Liver (tissue), 9 donors: ENCODE data around the gene TP53I11. TPM values are rescaled to one million over a fixed set of nuclear protein-coding genes. Genes with fewer than 3 reads are reported as not detected.

ENCODE experiments used
- DNase-seq: peaks from one replicate; pipeline ENCODE4 v3.0.0-alpha.2; 2017; ENCODE audit warnings: low spot score
- H3K27ac ChIP-seq, 2 donors: one replicate each; pipeline ENCODE4 v1.7.0; 2013; ENCODE audit warnings: inconsistent platforms in 2 of 2, low read length in 2 of 2, control low read depth in 1 of 2, low read depth in 1 of 2, mild to moderate bottlenecking in 1 of 2
- H3K27me3 ChIP-seq, 4 donors: one replicate each; pipeline versions ENCODE4 v1.6.1 to v1.7.0; 2013; ENCODE audit warnings: low read length in 3 of 4, inconsistent platforms in 1 of 4, mild to moderate bottlenecking in 1 of 4, moderate library complexity in 1 of 4; ENCODE audit not compliant: control insufficient read depth in 4 of 4, insufficient read depth in 4 of 4
- H3K36me3 ChIP-seq, 4 donors: one replicate each; pipeline versions ENCODE4 v1.6.1 to v1.7.0; 2013; ENCODE audit warnings: low read length in 3 of 4, mild to moderate bottlenecking in 3 of 4, low read depth in 1 of 4, moderate library complexity in 1 of 4; ENCODE audit not compliant: control insufficient read depth in 4 of 4, insufficient read depth in 3 of 4
- H3K4me1 ChIP-seq, 4 donors: one replicate each; pipeline versions ENCODE4 v1.6.1 to v1.7.0; 2013; ENCODE audit warnings: low read length in 3 of 4, mild to moderate bottlenecking in 3 of 4, moderate library complexity in 1 of 4; ENCODE audit not compliant: control insufficient read depth in 4 of 4, insufficient read depth in 4 of 4
- H3K4me3 ChIP-seq, 3 donors: one replicate each; pipeline versions ENCODE4 v1.6.1 to v1.7.0; 2013; ENCODE audit warnings: low read length in 3 of 3, control low read depth in 1 of 3, low read depth in 1 of 3, mild to moderate bottlenecking in 1 of 3
- H3K9ac ChIP-seq, 2 donors: one replicate each; pipeline ENCODE4 v1.7.0; 2013; ENCODE audit warnings: low read length in 2 of 2, mild to moderate bottlenecking in 2 of 2, moderate library complexity in 2 of 2, control low read depth in 1 of 2, low read depth in 1 of 2
- H3K9me3 ChIP-seq, 4 donors: one replicate each; pipeline versions ENCODE4 v1.6.1 to v1.7.0; 2013; ENCODE audit warnings: low read length in 3 of 4; ENCODE audit not compliant: control insufficient read depth in 4 of 4
- ATF3 ChIP-seq: IDR thresholded peaks from 2 replicates; pipeline ENCODE4 v1.6.1; 2016; ENCODE audit warnings: antibody characterized with exemption
- CTCF ChIP-seq: fragments of 150-350 bp; IDR thresholded peaks from 2 replicates; pipeline ENCODE4 v1.5.1; 2017; ENCODE audit warnings: improper control_type of control experiment, low read depth, low read length; ENCODE audit not compliant: missing input control
- EGR1 ChIP-seq, 2 donors: IDR thresholded peaks; 2 replicates each; pipeline ENCODE4 v1.6.1; 2016 to 2018; ENCODE audit warnings: antibody characterized with exemption in 2 of 2, low read depth in 2 of 2
- FOXA1 ChIP-seq: IDR thresholded peaks from 2 replicates; pipeline ENCODE4 v1.6.1; 2016; ENCODE audit warnings: antibody characterized with exemption
- FOXA2 ChIP-seq: IDR thresholded peaks from 2 replicates; pipeline ENCODE4 v1.6.1; 2016; ENCODE audit warnings: antibody characterized with exemption
- GABPA ChIP-seq, 2 donors: IDR thresholded peaks in 1 of 2; conservative IDR thresholded peaks in 1 of 2; 2 replicates each; pipeline ENCODE4 v1.6.1; 2016; ENCODE audit warnings: antibody characterized with exemption in 2 of 2, mild to moderate bottlenecking in 1 of 2, moderate library complexity in 1 of 2
- HNF4A ChIP-seq, 2 donors: conservative IDR thresholded peaks; 2 replicates each; pipeline ENCODE4 v1.6.1; 2016; ENCODE audit warnings: antibody characterized with exemption in 2 of 2, mild to moderate bottlenecking in 2 of 2
- HNF4G ChIP-seq: IDR thresholded peaks from 2 replicates; pipeline ENCODE4 v1.6.1; 2016; ENCODE audit warnings: antibody characterized with exemption
- JUND ChIP-seq, 2 donors: IDR thresholded peaks; 2 replicates each; pipeline ENCODE4 v1.6.1; 2016; ENCODE audit warnings: antibody characterized with exemption in 2 of 2
- NR2F2 ChIP-seq: IDR thresholded peaks from 2 replicates; pipeline ENCODE4 v1.6.1; 2016; ENCODE audit warnings: antibody characterized with exemption
- RAD21 ChIP-seq, 2 donors: IDR thresholded peaks; 2 replicates each; pipeline ENCODE4 v1.6.1; 2016; ENCODE audit warnings: antibody characterized with exemption in 2 of 2, mild to moderate bottlenecking in 2 of 2
- REST ChIP-seq: IDR thresholded peaks from 2 replicates; pipeline ENCODE4 v1.6.1; 2016; ENCODE audit warnings: antibody characterized with exemption, mild to moderate bottlenecking
- RXRA ChIP-seq, 2 donors: IDR thresholded peaks; 2 replicates each; pipeline ENCODE4 v1.6.1; 2017 to 2018; ENCODE audit warnings: antibody characterized with exemption in 2 of 2, mild to moderate bottlenecking in 1 of 2
- SP1 ChIP-seq: IDR thresholded peaks from 2 replicates; pipeline ENCODE4 v1.6.1; 2018; ENCODE audit warnings: antibody characterized with exemption, mild to moderate bottlenecking
- TAF1 ChIP-seq: conservative IDR thresholded peaks from 2 replicates; pipeline ENCODE4 v1.6.1; 2016; ENCODE audit warnings: antibody characterized with exemption, mild to moderate bottlenecking
- YY1 ChIP-seq: IDR thresholded peaks from 2 replicates; pipeline ENCODE4 v1.6.1; 2016; ENCODE audit warnings: antibody characterized with exemption, mild to moderate bottlenecking
- ZBTB33 ChIP-seq: IDR thresholded peaks from 2 replicates; pipeline ENCODE4 v1.6.1; 2016; ENCODE audit warnings: antibody characterized with exemption
- WGBS: extraction: QIAGEN DNeasy Blood & Tissue Kit; methylation state at CpG from one replicate; pipeline ENCODE4 v1.1.7; 2013; 5-methylcytosine and 5-hydroxymethylcytosine counted together
- polyA plus RNA-seq, 2 donors: library from polyadenylated mRNA; stranded (reverse) in 1 of 2; unstranded in 1 of 2; fragments of 200-250 nt in 1 of 2; fragments of >200 nt in 1 of 2; fragmentation: Nextera tagmentation in 1 of 2; extraction: Ambion mirVana in 1 of 2; gene quantifications; one replicate each; pipeline versions ENCODE4 v1.2.1 to v1.2.3, GENCODE V29; 2013 to 2015
- total RNA-seq, 2 donors: library from RNA; depleted of rRNA; stranded (reverse); fragments of >200 nt; gene quantifications; one replicate each; pipeline ENCODE4 v1.2.3, GENCODE V29; 2014
- TF ChIP-seq, protein P1 (sequence below): IDR thresholded peaks from 2 replicates; pipeline ENCODE4 v1.6.1; 2016; ENCODE audit warnings: antibody characterized with exemption
- donor health status: healthy.
- donor health status: healthy.
- donor health status: healthy.
- donor health status: healthy.
- donor health status: healthy.

Gene TP53I11
- total and polyA plus RNA-seq, 4 donors, result 3.6 to 16.0 (median 8.3) TPM

DNA sequence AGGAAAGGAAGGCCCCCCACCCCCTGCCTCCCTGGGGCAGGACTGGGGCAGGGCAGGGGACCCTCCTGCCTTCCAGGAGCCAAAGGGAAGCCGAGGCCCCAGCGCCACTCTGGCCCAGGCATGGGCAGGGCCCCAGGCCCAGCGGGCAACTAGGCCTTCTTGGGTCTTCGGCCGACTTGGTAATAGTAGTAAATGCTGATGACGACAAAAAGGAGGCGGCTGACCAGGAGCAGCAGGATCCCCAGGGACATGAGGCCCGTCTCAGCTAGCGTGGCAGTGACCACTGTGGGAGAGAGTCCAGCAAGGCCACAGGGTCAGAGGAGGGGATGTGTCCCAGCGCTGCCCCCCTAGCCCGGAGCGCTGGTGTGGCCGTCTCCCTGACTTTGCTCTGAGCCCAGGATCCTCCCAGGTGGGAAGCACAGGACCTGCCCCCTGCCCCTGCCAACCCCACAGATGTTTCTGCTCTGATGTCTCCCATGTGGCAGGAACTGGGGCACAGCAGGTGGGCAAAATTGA is 15.9 kb downstream of the TP53I11 start (continued):
- TF ChIP-seq HNF4A (conservative IDR thresholded peaks at IDR 0.05), result no peak

GRCh38 chr11:44934110-44934509 is 16.6 kb downstream of the TP53I11 start:
- H3K4me3 ChIP-seq, result no peak overlapping the region
- DNase-seq, result no peak
- H3K9me3 ChIP-seq, result no peaks in the 10 kb centered on the region
- no peaks in the 10 kb centered on the region for H3K36me3 ChIP-seq
- no peak overlapping the region for H3K9ac ChIP-seq
- TF ChIP-seq JUND (IDR thresholded peaks at IDR 0.05) (no peak), GABPA (IDR thresholded peaks at IDR 0.05 in 1 of 2, conservative IDR thresholded peaks at IDR 0.05 in 1 of 2) (no peak), NR2F2 (no peak), TAF1 (no peak), CTCF (no peak), RAD21 (IDR thresholded peaks at IDR 0.05) (no peak), RXRA (IDR thresholded peaks at IDR 0.05) (no peak)
- TF ChIP-seq, protein P1, sequence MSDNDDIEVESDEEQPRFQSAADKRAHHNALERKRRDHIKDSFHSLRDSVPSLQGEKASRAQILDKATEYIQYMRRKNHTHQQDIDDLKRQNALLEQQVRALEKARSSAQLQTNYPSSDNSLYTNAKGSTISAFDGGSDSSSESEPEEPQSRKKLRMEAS, result no peak
- peaks cover 0 to 2% (median 0%) of the 10 kb centered on the region in 4 donors for H3K27me3 ChIP-seq
- H3K27ac ChIP-seq, result no peak overlapping the region
- H3K4me1 ChIP-seq, result no peaks in the 10 kb centered on the region
- 87% methylated on average over 2 of the region's 2 CpGs for WGBS

DNA sequence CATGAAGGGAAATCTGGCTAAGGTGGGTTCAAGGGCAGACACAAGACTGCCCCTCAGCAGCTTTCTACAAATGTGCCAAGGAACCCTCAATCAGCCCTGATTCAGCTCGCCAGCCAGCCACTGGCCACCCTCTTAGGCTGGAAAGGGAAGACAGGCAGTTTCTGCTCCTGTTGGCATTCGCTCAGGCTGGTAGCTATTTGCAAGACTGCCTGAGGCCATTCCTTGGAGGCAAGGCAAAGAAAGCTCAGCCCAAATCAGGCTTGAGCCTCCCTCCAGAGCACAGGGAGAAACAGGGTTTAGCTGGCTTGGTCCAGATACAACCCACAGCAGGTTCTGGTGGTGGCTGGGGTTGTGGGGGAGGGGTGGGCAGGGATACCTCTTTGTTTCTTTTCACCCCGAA is 19.2 kb downstream of the TP53I11 start:
- TF ChIP-seq YY1 (no peak), HNF4G (no peak), HNF4A (conservative IDR thresholded peaks at IDR 0.05) (no peak), FOXA1 (no peak), EGR1 (IDR thresholded peaks at IDR 0.05; ENCODE audit: low read depth in 2 of 2) (no peak), ZBTB33 (no peak), JUND (IDR thresholded peaks at IDR 0.05) (no peak), TAF1 (no peak), RAD21 (IDR thresholded peaks at IDR 0.05) (no peak), CTCF (no peak), NR2F2 (no peak), RXRA (IDR thresholded peaks at IDR 0.05) (no peak), REST (no peak), FOXA2 (no peak), ATF3 (no peak), GABPA (IDR thresholded peaks at IDR 0.05 in 1 of 2, conservative IDR thresholded peaks at IDR 0.05 in 1 of 2) (no peak), SP1 (no peak)
- TF ChIP-seq, protein P1, result no peak
- DNase-seq, result no peak

More for the DNA sequence above, 19.2 kb downstream of the TP53I11 start:
- WGBS, result 78% methylated on average over 3 of the region's 3 CpGs
- no peak overlapping the region for H3K4me3 ChIP-seq
- H3K27me3 ChIP-seq, result peaks cover 0 to 2% (median 0%) of the 10 kb centered on the region in 4 donors
- H3K36me3 ChIP-seq, result no peaks in the 10 kb centered on the region
- H3K9ac ChIP-seq, result no peak overlapping the region
- H3K9me3 ChIP-seq, result no peaks in the 10 kb centered on the region
- H3K4me1 ChIP-seq, result no peaks in the 10 kb centered on the region
- no peak overlapping the region for H3K27ac ChIP-seq
